HEK293 (cell line): ENCODE data around the gene GRM5.
"Not testable (repeated sequence)": the region's sequence is repeated elsewhere in the genome, so short reads cannot be mapped to it uniquely, and the experiment has no call there.

Experiments
- AEBP2 ChIP-seq: fragments of 450-650 bp; formaldehyde crosslinking; IDR thresholded peaks from 2 replicates; pipeline ENCODE4 v1.5.1; 2016; ENCODE audit warnings: missing biosample characterization, missing genetic modification characterization, borderline replicate concordance
- CTCF ChIP-seq: fragments of 450-650 bp; formaldehyde crosslinking; IDR thresholded peaks from 2 replicates; pipeline ENCODE4 v1.5.1; 2016; ENCODE audit warnings: missing biosample characterization, missing genetic modification characterization
- RBAK ChIP-seq: fragments of 450-650 bp; formaldehyde crosslinking; IDR thresholded peaks from 2 replicates; pipeline ENCODE4 v1.5.1; 2016; ENCODE audit warnings: missing biosample characterization, missing genetic modification characterization
- REST ChIP-seq: fragments of 450-650 bp; formaldehyde crosslinking; IDR thresholded peaks from 2 replicates; pipeline ENCODE4 v1.5.1; 2016; ENCODE audit warnings: missing biosample characterization, missing genetic modification characterization
- SP2 ChIP-seq: fragments of 450-650 bp; formaldehyde crosslinking; IDR thresholded peaks from 2 replicates; pipeline ENCODE4 v1.5.1; 2016; ENCODE audit warnings: missing biosample characterization, missing genetic modification characterization
- ZNF121 ChIP-seq: fragments of 450-650 bp; formaldehyde crosslinking; IDR thresholded peaks from 2 replicates; pipeline ENCODE4 v1.5.1; 2016; ENCODE audit warnings: missing biosample characterization, missing genetic modification characterization
- ZNF133 ChIP-seq: fragments of 450-650 bp; formaldehyde crosslinking; IDR thresholded peaks from 2 replicates; pipeline ENCODE4 v1.5.1; 2016; ENCODE audit warnings: missing biosample characterization, missing genetic modification characterization
- ZNF138 ChIP-seq: fragments of 450-650 bp; formaldehyde crosslinking; IDR thresholded peaks from 2 replicates; pipeline ENCODE4 v1.5.1; 2016; ENCODE audit warnings: missing biosample characterization, missing genetic modification characterization, borderline replicate concordance
- ZNF16 ChIP-seq: fragments of 450-650 bp; formaldehyde crosslinking; IDR thresholded peaks from 2 replicates; pipeline ENCODE4 v1.5.1; 2016; ENCODE audit warnings: low read depth, missing biosample characterization, missing genetic modification characterization
- ZNF174 ChIP-seq: fragments of 450-650 bp; formaldehyde crosslinking; IDR thresholded peaks from 2 replicates; pipeline ENCODE4 v1.5.0; 2017; ENCODE audit warnings: missing biosample characterization, mild to moderate bottlenecking, missing genetic modification characterization
- ZNF292 ChIP-seq: fragments of 450-650 bp; formaldehyde crosslinking; IDR thresholded peaks from 2 replicates; pipeline ENCODE4 v1.5.1; 2016; ENCODE audit warnings: low read depth, missing biosample characterization, missing genetic modification characterization, borderline replicate concordance
- ZNF629 ChIP-seq: fragments of 450-650 bp; formaldehyde crosslinking; IDR thresholded peaks from 2 replicates; pipeline ENCODE4 v1.5.1; 2017; ENCODE audit warnings: missing biosample characterization, missing genetic modification characterization
- ZNF660 ChIP-seq: fragments of 450-650 bp; IDR thresholded peaks from 2 replicates; pipeline ENCODE4 v1.5.1; 2018; ENCODE audit warnings: missing biosample characterization, mild to moderate bottlenecking, missing genetic modification characterization
- ZNF830 ChIP-seq: fragments of 450-650 bp; IDR thresholded peaks from 2 replicates; pipeline ENCODE4 v1.5.0; 2018; ENCODE audit warnings: missing biosample characterization, missing genetic modification characterization, low read depth, mild to moderate bottlenecking, moderate library complexity

- not testable (repeated sequence) for TF ChIP-seq CTCF (tag by site-specific recombination); ZNF660 (tag by site-specific recombination); ZNF629 (tag by site-specific recombination); REST (tag by site-specific recombination); ZNF174 (tag by site-specific recombination); ZNF121; ZNF830 (tag by site-specific recombination); ZNF133 (tag by site-specific recombination); ZNF16; ZNF138 (tag by site-specific recombination); RBAK (tag by site-specific recombination); AEBP2; SP2; ZNF292 (tag by site-specific recombination)
Observed at GRCh38 chr11:88849773-88850172, 216.0 kb downstream of the GRM5 start.
